Measurements from ENCODE around the gene PATJ.

- TF ChIP-seq POLR2AphosphoS5 (IDR thresholded peaks at IDR 0.05; ENCODE audit: borderline replicate concordance, low read depth, low read length): no peak
- TF ChIP-seq FOXP2 (optimal IDR thresholded peaks at IDR 0.05; ENCODE audit: control extremely low read depth, extremely low read length, insufficient read depth): no peak
These were observed 322.6 kb downstream of the PATJ start for GRCh38 chr1:62064829-62065407.
